Skeletal muscle satellite cell (primary cell): Measurements from ENCODE around the gene SEC14L3. TPM values are rescaled to one million over a fixed set of nuclear protein-coding genes. Genes with fewer than 3 reads are reported as not detected.

Experiments
- H3K27me3 ChIP-seq: 2 replicates; pipeline ENCODE4 v1.7.0; 2013; ENCODE audit warnings: low read length; ENCODE audit not compliant: control insufficient read depth, insufficient read depth
- H3K36me3 ChIP-seq: 2 replicates; pipeline ENCODE4 v1.7.0; 2013; ENCODE audit warnings: mild to moderate bottlenecking, control low read depth, low read length; ENCODE audit not compliant: insufficient read depth
- H3K4me1 ChIP-seq: 2 replicates; pipeline ENCODE4 v1.7.0; 2013; ENCODE audit warnings: low read length; ENCODE audit not compliant: control insufficient read depth, insufficient read depth
- H3K4me2 ChIP-seq: 2 replicates; pipeline ENCODE4 v1.7.0; 2013; ENCODE audit warnings: mild to moderate bottlenecking, low read length
- H3K4me3 ChIP-seq: 2 replicates; pipeline ENCODE4 v1.7.0; 2013; ENCODE audit warnings: low read length
- H3K9ac ChIP-seq: 2 replicates; pipeline ENCODE4 v1.7.0; 2013; ENCODE audit warnings: mild to moderate bottlenecking, low read depth, low read length, moderate library complexity
- H3K9me3 ChIP-seq: replicated peaks from 2 replicates; pipeline ENCODE4 v1.7.0; 2013; ENCODE audit warnings: mild to moderate bottlenecking, control low read depth, low read length
- small RNA-seq: library from RNA; depleted of rRNA; stranded (forward); fragments of <200 nt; gene quantifications from one replicate; pipeline ENCODE3, GENCODE V24; 2012

SEC14L3 gene

DNA sequence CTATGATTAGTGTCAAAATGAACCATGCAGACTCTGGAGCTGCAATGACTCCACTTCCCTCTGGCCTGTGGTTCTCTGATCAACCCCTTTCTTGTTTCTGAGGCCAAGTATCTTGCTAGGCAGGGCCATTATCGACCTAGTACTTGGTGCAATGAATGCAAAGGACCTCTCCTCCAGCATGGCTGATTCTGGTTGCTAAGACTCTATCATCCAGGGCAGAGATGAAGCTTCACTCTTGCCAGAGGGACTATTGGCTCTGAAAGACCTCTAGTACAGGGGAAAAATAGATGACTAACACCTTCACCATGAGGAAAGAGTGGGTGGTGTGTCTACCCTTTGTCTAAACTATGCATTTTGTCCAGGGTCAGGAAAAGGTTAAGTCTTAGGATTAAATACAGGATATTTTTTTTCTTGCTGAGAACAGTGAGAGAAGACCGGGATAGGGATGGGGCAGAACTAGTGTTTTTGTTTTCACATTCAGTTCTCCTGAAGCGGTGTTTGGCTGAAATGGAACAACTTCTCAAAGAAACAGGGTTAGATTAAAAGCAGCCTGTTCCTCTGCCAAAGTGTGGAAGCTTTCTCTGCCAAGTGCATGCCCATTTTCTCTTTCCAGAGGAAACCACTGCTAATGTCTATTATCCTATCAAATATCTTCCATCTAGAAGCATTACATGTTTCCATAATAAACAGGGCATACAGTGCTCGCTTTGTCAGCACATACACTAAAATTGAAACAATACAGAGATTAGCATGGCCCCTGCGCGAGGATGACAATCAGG, 51.3 kb downstream of the SEC14L3 start:
- peaks cover 53% of the 10 kb centered on the region for H3K36me3 ChIP-seq
- peak overlapping the region; percentile 80 for H3K4me2 ChIP-seq
- peaks cover 80% of the 10 kb centered on the region for H3K4me1 ChIP-seq
- peak overlapping the region; percentile 12 for H3K4me3 ChIP-seq
- H3K9me3 ChIP-seq = no peaks in the 10 kb centered on the region
- H3K9ac ChIP-seq = peak overlapping the region; percentile 84
- no peaks in the 10 kb centered on the region for H3K27me3 ChIP-seq

DNA sequence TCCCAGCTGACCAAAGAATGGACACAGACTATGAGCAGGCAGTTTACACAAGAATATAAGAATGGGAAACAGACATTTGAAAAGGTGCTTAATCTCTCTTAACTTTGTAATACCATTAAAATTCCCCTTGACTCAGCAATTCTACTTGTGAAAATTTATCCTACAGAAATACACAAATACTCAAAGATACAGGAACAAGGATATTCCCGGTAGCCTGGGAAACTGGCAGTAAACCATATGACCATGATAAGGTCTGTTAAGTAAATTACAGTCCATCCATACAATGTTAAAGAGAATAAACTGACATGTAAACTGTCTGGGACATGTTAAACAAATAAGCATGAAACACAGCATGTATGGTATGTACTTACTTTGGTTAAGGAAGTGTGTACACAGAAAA, 55.0 kb downstream of the SEC14L3 start:
- Histone ChIP-seq H3K4me3 (no peak overlapping the region), H3K9me3 (no peaks in the 10 kb centered on the region), H3K36me3 (peaks cover 81% of the 10 kb centered on the region), H3K9ac (no peak overlapping the region), H3K4me1 (peaks cover 81% of the 10 kb centered on the region), H3K27me3 (no peaks in the 10 kb centered on the region), H3K4me2 (no peak overlapping the region)

DNA sequence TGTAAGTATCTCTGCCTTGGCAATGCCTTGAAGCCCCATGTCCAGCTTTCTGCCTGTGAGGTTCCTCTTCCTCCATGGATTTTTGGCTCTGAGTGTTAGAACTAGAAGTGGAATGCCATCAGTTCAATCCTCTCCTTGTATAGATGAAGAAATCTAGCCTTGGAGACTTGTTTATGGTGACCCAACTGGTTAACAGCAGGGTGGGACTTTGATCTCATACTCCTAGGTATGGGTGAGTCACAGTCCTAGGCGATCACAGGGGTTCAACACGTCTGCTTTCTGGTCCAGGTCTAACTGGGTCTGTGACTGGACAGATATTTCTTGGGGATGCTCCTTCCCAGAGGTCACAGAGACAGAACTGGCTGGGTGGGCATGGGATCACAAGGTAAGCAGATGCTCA, 55.4 kb downstream of the SEC14L3 start:
- H3K36me3 ChIP-seq = peaks cover 80% of the 10 kb centered on the region

DNA sequence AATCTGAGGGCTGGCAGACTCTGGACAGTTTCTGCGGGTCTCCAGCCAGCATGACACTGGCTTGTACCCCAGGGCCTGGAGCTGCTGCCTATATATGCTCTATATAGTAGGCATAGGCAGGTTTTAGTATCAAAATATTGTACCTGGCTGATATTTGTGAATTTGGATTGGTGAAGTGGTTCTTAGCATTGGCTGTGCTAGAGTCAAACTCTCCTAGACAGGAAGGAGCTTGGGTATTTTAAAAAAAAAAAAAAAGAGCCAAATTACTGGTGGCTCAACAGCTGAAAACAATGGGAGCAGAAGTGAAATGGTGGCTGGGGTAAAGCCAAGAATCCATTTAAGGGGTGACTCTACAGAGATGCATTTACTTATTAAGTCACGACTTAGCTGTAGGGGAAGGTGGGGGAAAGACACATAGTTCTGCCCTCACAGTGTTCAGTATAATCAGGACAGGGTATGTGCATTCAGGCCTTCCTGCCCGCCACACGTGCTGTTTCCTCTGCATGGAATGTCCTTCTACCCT, 57.2 kb downstream of the SEC14L3 start:
- H3K4me3 ChIP-seq = no peak overlapping the region
- H3K27me3 ChIP-seq = no peaks in the 10 kb centered on the region
- H3K9me3 ChIP-seq = no peaks in the 10 kb centered on the region
- peak overlapping the region; percentile 5 for H3K4me2 ChIP-seq
- peaks cover 93% of the 10 kb centered on the region for H3K36me3 ChIP-seq
- peak overlapping the region; percentile 31 for H3K9ac ChIP-seq
- peaks cover 70% of the 10 kb centered on the region for H3K4me1 ChIP-seq

More for the DNA sequence above, 55.4 kb downstream of the SEC14L3 start:
- no peak overlapping the region for H3K4me2 ChIP-seq
- H3K27me3 ChIP-seq = no peaks in the 10 kb centered on the region
- no peaks in the 10 kb centered on the region for H3K9me3 ChIP-seq
- H3K4me3 ChIP-seq = no peak overlapping the region
- H3K4me1 ChIP-seq = peaks cover 79% of the 10 kb centered on the region
- H3K9ac ChIP-seq = no peak overlapping the region

DNA sequence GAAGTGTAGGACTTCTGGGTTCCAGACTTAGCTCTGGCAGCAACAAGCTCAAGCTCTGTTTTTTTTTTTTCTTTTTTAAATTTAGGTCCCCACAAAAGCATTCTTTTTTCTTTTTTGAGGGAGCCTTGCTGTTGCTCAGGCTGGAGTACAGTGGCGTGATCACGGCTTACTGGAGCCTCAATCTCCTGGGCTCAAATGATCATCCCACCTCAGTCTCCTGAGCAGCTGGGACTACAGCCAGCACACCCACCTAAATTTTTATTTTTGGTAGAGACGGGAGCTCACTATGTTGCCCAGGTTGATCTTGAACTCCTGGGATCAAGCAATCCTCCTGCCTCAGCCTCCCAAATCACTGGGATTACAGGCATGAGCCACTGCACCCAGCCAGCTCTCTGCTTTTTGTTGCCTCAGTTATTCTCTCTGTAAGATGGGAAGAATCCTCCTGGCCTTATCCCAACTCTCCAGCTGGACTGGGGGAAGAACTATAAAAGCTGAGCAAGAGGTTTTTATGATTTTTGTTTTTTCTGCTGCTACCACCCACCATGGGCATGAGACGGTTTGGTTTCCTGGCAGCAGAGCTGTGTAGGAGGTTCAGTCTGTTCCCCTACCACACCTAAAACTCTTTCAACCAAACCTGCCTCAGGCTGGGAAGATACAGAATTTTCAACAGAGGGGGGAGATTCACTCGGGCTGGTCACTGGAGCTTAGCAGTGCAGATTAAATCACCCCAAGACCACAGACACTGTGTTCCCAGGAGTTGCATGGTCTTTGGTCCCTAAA, 57.9 kb downstream of the SEC14L3 start:
- Histone ChIP-seq H3K4me1 (peaks cover 70% of the 10 kb centered on the region), H3K36me3 (peaks cover 97% of the 10 kb centered on the region), H3K4me3 (no peak overlapping the region), H3K9ac (peak overlapping the region; percentile 31), H3K9me3 (no peaks in the 10 kb centered on the region), H3K4me2 (peak overlapping the region; percentile 5), H3K27me3 (no peaks in the 10 kb centered on the region)

DNA sequence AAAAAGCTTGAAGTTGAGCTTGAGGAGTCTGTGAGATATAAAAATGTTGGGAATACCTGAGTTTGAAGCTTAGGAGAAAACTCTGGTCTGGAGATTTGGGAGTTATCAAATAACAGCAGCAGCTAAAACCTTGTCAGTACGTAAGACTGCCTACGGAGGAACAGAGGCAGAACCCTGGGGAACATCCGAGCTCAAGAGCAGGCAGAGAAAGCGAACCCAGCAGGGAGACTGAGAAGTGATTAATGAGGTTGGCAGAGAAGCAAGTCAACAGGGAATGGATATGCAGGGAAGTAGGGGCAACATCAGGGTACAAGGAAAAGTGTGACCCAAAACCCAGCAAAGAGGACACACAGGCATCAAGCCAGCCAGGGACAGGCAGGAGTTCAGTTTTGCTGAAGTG, 58.8 kb downstream of the SEC14L3 start:
- no peak overlapping the region for H3K9ac ChIP-seq
- H3K9me3 ChIP-seq = no peaks in the 10 kb centered on the region
- no peak overlapping the region for H3K4me3 ChIP-seq
- peaks cover 97% of the 10 kb centered on the region for H3K36me3 ChIP-seq
- H3K27me3 ChIP-seq = no peaks in the 10 kb centered on the region
- H3K4me2 ChIP-seq = no peak overlapping the region
- H3K4me1 ChIP-seq = peaks cover 72% of the 10 kb centered on the region

DNA sequence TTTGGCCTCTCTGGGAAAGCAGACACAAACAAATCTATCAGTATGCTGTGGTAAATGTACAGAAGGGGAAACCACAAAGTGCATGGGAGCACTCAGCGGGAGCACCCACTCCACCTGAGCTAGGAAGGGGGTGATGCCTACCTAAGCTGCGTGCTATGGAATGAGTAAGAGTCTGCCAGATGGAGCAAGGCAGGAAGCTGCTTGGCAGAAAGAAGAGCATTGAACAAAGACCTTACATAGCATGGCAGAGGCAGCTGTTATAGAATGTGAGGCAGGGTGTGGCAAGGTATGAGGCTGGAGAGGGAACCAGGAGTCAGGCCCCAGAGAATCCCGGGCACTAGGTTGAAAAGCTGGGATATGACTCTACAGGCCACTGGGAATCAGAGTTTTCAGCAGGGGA, 60.0 kb downstream of the SEC14L3 start:
- Histone ChIP-seq H3K9ac (no peak overlapping the region), H3K4me1 (peaks cover 82% of the 10 kb centered on the region), H3K9me3 (no peaks in the 10 kb centered on the region)

More for the DNA sequence above, 60.0 kb downstream of the SEC14L3 start:
- no peak overlapping the region for H3K4me3 ChIP-seq
- H3K4me2 ChIP-seq = no peak overlapping the region
- no peaks in the 10 kb centered on the region for H3K27me3 ChIP-seq
- H3K36me3 ChIP-seq = peaks cover 96% of the 10 kb centered on the region

Small RNA genes within 50 kb of the gene (small RNA-seq; reads per million reads assigned to genes)
- not detected for gene AC004832.3
- gene RNU6-564P = not detected
